Measurements from ENCODE around the gene MAPKAP1. TPM values are rescaled to one million over a fixed set of nuclear protein-coding genes. Genes with fewer than 3 reads are reported as not detected.

The MAPKAP1 gene
- total RNA-seq, 2 experiments from 2014 or later: 51.6 to 61.9 TPM

- Mint-ChIP-seq H3K4me1 (peaks cover 33% of the 10 kb centered on the region), H3K9me3 (ENCODE audit: low read depth) (no peaks in the 10 kb centered on the region), H3K27me3 (no peaks in the 10 kb centered on the region), H3K27ac (no peak overlapping the region), H3K4me3 (no peak overlapping the region), H3K36me3 (ENCODE audit: low read depth) (peaks cover 6% of the 10 kb centered on the region)
- ChIA-PET POLR2A (no interaction called here), CTCF (no interaction called here)
- ATAC-seq (no peak), DNase-seq (no peak)
- intact Hi-C loops (cut with DNase I, micrococcal nuclease): loop anchor here in 1 of 2 experiments (10.0 kb wide), 1 partner anchor 756 kb away; no protein-coding TSS in a partner anchor
Measured at GRCh38 chr9:125639057-125639456, 68.0 kb downstream of the MAPKAP1 start.

GRCh38 chr9:125638239-125639045 is 68.6 kb downstream of the MAPKAP1 start:
- Mint-ChIP-seq H3K9me3 (ENCODE audit: low read depth) (no peaks in the 10 kb centered on the region), H3K4me3 (no peak overlapping the region), H3K36me3 (ENCODE audit: low read depth) (peaks cover 6% of the 10 kb centered on the region), H3K27me3 (no peaks in the 10 kb centered on the region), H3K27ac (no peak overlapping the region), H3K4me1 (peaks cover 37% of the 10 kb centered on the region)
- ATAC-seq (no peak), DNase-seq (no peak)
- ChIA-PET CTCF (no interaction called here), POLR2A (no interaction called here)
- intact Hi-C loops (cut with DNase I, micrococcal nuclease): loop anchor here in 1 of 2 experiments (10.0 kb wide), 1 partner anchor 756 kb away; no protein-coding TSS in a partner anchor

- CTCF ChIA-PET: interaction anchor here (0.6 to 1.4 kb wide), 2 partner anchors 13 to 187 kb away, joined by 3 to 4 read pairs; no protein-coding TSS in a partner anchor
- H3K36me3 Mint-ChIP-seq (ENCODE audit: low read depth): peaks cover 5% of the 10 kb centered on the region
- POLR2A ChIA-PET: no interaction called here
- ATAC-seq: no peak
- peaks cover 47% of the 10 kb centered on the region for H3K4me1 Mint-ChIP-seq
- no peaks in the 10 kb centered on the region for H3K9me3 Mint-ChIP-seq (ENCODE audit: low read depth)
- no peak for DNase-seq
- intact Hi-C loops (cut with DNase I, micrococcal nuclease): loop anchor here in 1 of 2 experiments (10.0 kb wide), 1 partner anchor 758 kb away; no protein-coding TSS in a partner anchor
- no peak overlapping the region for H3K4me3 Mint-ChIP-seq
- no peaks in the 10 kb centered on the region for H3K27me3 Mint-ChIP-seq
- H3K27ac Mint-ChIP-seq: no peak overlapping the region
Measured at GRCh38 chr9:125637241-125637640, 69.8 kb downstream of the MAPKAP1 start.

GRCh38 chr9:125635888-125636287 is 71.1 kb downstream of the MAPKAP1 start:
- H3K9me3 Mint-ChIP-seq (ENCODE audit: low read depth): no peaks in the 10 kb centered on the region
- DNase-seq (no peak), ATAC-seq (no peak)
- H3K27me3 Mint-ChIP-seq: no peaks in the 10 kb centered on the region
- H3K4me3 Mint-ChIP-seq: no peak overlapping the region
- H3K36me3 Mint-ChIP-seq (ENCODE audit: low read depth): peaks cover 5% of the 10 kb centered on the region
- intact Hi-C loops (cut with DNase I, micrococcal nuclease): loop anchor here in 1 of 2 experiments (10.0 kb wide), 1 partner anchor 759 kb away; no protein-coding TSS in a partner anchor
- CTCF ChIA-PET: interaction anchor here (1.2 to 1.6 kb wide), 3 partner anchors 10 to 77 kb away, joined by 4 to 5 read pairs (median 4); no protein-coding TSS in a partner anchor
- POLR2A ChIA-PET: no interaction called here
- H3K4me1 Mint-ChIP-seq: peaks cover 56% of the 10 kb centered on the region
- H3K27ac Mint-ChIP-seq: no peak overlapping the region

- POLR2A ChIA-PET: interaction anchor here (0.6 kb wide), 1 partner anchor 40 kb away, joined by 3 read pairs; no protein-coding TSS in a partner anchor
- H3K36me3 Mint-ChIP-seq (ENCODE audit: low read depth): peaks cover 2% of the 10 kb centered on the region
- no peak for ATAC-seq
- H3K27ac Mint-ChIP-seq: no peak overlapping the region
- CTCF ChIA-PET: interaction anchor here (0.6 to 2.4 kb wide), 7 partner anchors 12 to 1662 kb away, joined by 3 to 7 read pairs (median 5); no protein-coding TSS in a partner anchor
- no peaks in the 10 kb centered on the region for H3K27me3 Mint-ChIP-seq
- H3K9me3 Mint-ChIP-seq (ENCODE audit: low read depth): no peaks in the 10 kb centered on the region
- peaks cover 65% of the 10 kb centered on the region for H3K4me1 Mint-ChIP-seq
- intact Hi-C loops (cut with DNase I, micrococcal nuclease): loop anchor here (5.0 to 10.0 kb wide), 3 partner anchors 33 to 761 kb away; no protein-coding TSS in a partner anchor
- no peak for DNase-seq
- H3K4me3 Mint-ChIP-seq: no peak overlapping the region
Measured at GRCh38 chr9:125634040-125634717, 72.8 kb downstream of the MAPKAP1 start.

- no peak for DNase-seq
- Mint-ChIP-seq H3K36me3 (ENCODE audit: low read depth) (peaks cover 2% of the 10 kb centered on the region), H3K4me3 (no peak overlapping the region), H3K27ac (peak overlapping the region; percentile 66), H3K27me3 (no peaks in the 10 kb centered on the region), H3K4me1 (peaks cover 73% of the 10 kb centered on the region), H3K9me3 (ENCODE audit: low read depth) (no peaks in the 10 kb centered on the region)
- intact Hi-C loops (cut with DNase I, micrococcal nuclease): loop anchor here (2.0 to 10.0 kb wide), 4 partner anchors 34 to 838 kb away; no protein-coding TSS in a partner anchor
- ATAC-seq: no peak
- POLR2A ChIA-PET: interaction anchor here (1.3 to 1.7 kb wide), 2 partner anchors 17 to 74 kb away, joined by 5 read pairs; partner anchors contain the start of gene MAPKAP1
- CTCF ChIA-PET: interaction anchor here (0.6 to 2.4 kb wide), 15 partner anchors 8 to 1094 kb away, joined by 3 to 7 read pairs (median 4); no protein-coding TSS in a partner anchor
Measured at GRCh38 chr9:125633116-125633745, 73.8 kb downstream of the MAPKAP1 start.

- Mint-ChIP-seq H3K4me1 (peaks cover 79% of the 10 kb centered on the region), H3K9me3 (ENCODE audit: low read depth) (no peaks in the 10 kb centered on the region), H3K27me3 (no peaks in the 10 kb centered on the region), H3K36me3 (ENCODE audit: low read depth) (peaks cover 2% of the 10 kb centered on the region), H3K27ac (peak overlapping the region; percentile 66), H3K4me3 (no peak overlapping the region)
- intact Hi-C loops (cut with DNase I, micrococcal nuclease): loop anchor here (1.0 to 10.0 kb wide), 11 partner anchors 14 to 838 kb away; partner anchors contain the start of gene MAPKAP1 (in 1 of the 2)
- DNase-seq (peak; percentile 65), ATAC-seq (peak; percentile 78)
- ChIA-PET POLR2A (interaction anchor here (1.3 to 1.7 kb wide), 2 partner anchors 18 to 74 kb away, joined by 5 read pairs; partner anchors contain the start of gene MAPKAP1), CTCF (interaction anchor here (0.6 to 2.4 kb wide), 15 partner anchors 9 to 1093 kb away, joined by 3 to 7 read pairs (median 4); no protein-coding TSS in a partner anchor)
Measured at GRCh38 chr9:125632321-125633115, 74.5 kb downstream of the MAPKAP1 start.

GRCh38 chr9:125631391-125632085 is 75.5 kb downstream of the MAPKAP1 start:
- ATAC-seq (peak; percentile 51), DNase-seq (peak; percentile 59)
- H3K4me3 Mint-ChIP-seq: no peak overlapping the region
- peaks cover 2% of the 10 kb centered on the region for H3K36me3 Mint-ChIP-seq (ENCODE audit: low read depth)
- H3K9me3 Mint-ChIP-seq (ENCODE audit: low read depth): no peaks in the 10 kb centered on the region
- CTCF ChIA-PET: interaction anchor here (0.6 to 2.4 kb wide), 6 partner anchors 19 to 227 kb away, joined by 3 to 11 read pairs (median 4); no protein-coding TSS in a partner anchor
- peaks cover 83% of the 10 kb centered on the region for H3K4me1 Mint-ChIP-seq
- peak overlapping the region; percentile 26 for H3K27ac Mint-ChIP-seq
- no peaks in the 10 kb centered on the region for H3K27me3 Mint-ChIP-seq
- intact Hi-C loops (cut with DNase I, micrococcal nuclease): loop anchor here (1.0 to 10.0 kb wide), 14 partner anchors 15 to 839 kb away; partner anchors contain the start of gene MAPKAP1 (in 1 of the 2)
- POLR2A ChIA-PET: no interaction called here

- peaks cover 72% of the 10 kb centered on the region for H3K4me1 Mint-ChIP-seq
- CTCF ChIA-PET: interaction anchor here (1.4 to 2.1 kb wide), 2 partner anchors 72 to 223 kb away, joined by 5 to 11 read pairs; no protein-coding TSS in a partner anchor
- intact Hi-C loops (cut with DNase I, micrococcal nuclease): loop anchor here (2.0 to 10.0 kb wide), 4 partner anchors 37 to 764 kb away; no protein-coding TSS in a partner anchor
Measured at GRCh38 chr9:125630436-125630835, 76.6 kb downstream of the MAPKAP1 start.

More at GRCh38 chr9:125630436-125630835, 76.6 kb downstream of the MAPKAP1 start:
- ATAC-seq: no peak
- no peaks in the 10 kb centered on the region for H3K9me3 Mint-ChIP-seq (ENCODE audit: low read depth)
- DNase-seq: no peak
- POLR2A ChIA-PET: interaction anchor here (0.6 kb wide), 1 partner anchor 249 kb away, joined by 3 read pairs; no protein-coding TSS in a partner anchor
- H3K36me3 Mint-ChIP-seq (ENCODE audit: low read depth): peaks cover 2% of the 10 kb centered on the region
- no peak overlapping the region for H3K4me3 Mint-ChIP-seq
- no peak overlapping the region for H3K27ac Mint-ChIP-seq
- no peaks in the 10 kb centered on the region for H3K27me3 Mint-ChIP-seq

Measured in activated CD4-positive, alpha-beta T cell treated with anti-CD3 and anti-CD28 coated beads for 36 hours (primary cell).